NT2/D1 (cell line): ENCODE data around the gene C19orf47.

ENCODE experiments used
- DNase-seq: peaks from one replicate; pipeline ENCODE4 v3.0.0-alpha.2; 2011; ENCODE audit warnings: low read depth, low spot score
- H3K27me3 ChIP-seq: 2 replicates; pipeline ENCODE4 v1.6.0; 2011; ENCODE audit warnings: mild to moderate bottlenecking; ENCODE audit not compliant: insufficient read length, insufficient read depth
- H3K36me3 ChIP-seq: 2 replicates; pipeline ENCODE4 v1.6.1; 2011; ENCODE audit warnings: mild to moderate bottlenecking, low read length, mixed read lengths; ENCODE audit not compliant: insufficient read depth, insufficient read length
- H3K4me1 ChIP-seq: 2 replicates; pipeline ENCODE4 v1.5.1; 2011; ENCODE audit not compliant: insufficient read depth, insufficient read length
- H3K4me3 ChIP-seq: 2 replicates; pipeline ENCODE4 v1.5.1; 2011; ENCODE audit warnings: low read depth; ENCODE audit not compliant: insufficient read length
- H3K9ac ChIP-seq: 2 replicates; pipeline ENCODE4 v1.6.0; 2011; ENCODE audit warnings: low read depth; ENCODE audit not compliant: insufficient read length
- H3K9me3 ChIP-seq: 2 replicates; pipeline ENCODE4 v1.5.1; 2011; ENCODE audit warnings: mild to moderate bottlenecking, low read length; ENCODE audit not compliant: insufficient read depth
- SUZ12 ChIP-seq: IDR thresholded peaks from 2 replicates; pipeline ENCODE4 v1.6.1; 2011; ENCODE audit not compliant: insufficient read length, insufficient read depth; ENCODE audit errors: extremely low read depth
- YY1 ChIP-seq: IDR thresholded peaks from 2 replicates; pipeline ENCODE4 v1.6.1; 2011; ENCODE audit not compliant: insufficient read length, insufficient read depth
- ZNF274 ChIP-seq: IDR thresholded peaks from 2 replicates; pipeline ENCODE4 v1.6.1; 2011; ENCODE audit warnings: mild to moderate bottlenecking, low read depth, low read length

Gene C19orf47

GRCh38 chr19:40270362-40271089 is 77.7 kb downstream of the C19orf47 start:
- no peaks in the 10 kb centered on the region for H3K9me3 ChIP-seq
- no peak for TF ChIP-seq ZNF274
- no peak for TF ChIP-seq SUZ12
- TF ChIP-seq YY1 = no peak
- DNase-seq = no peak
- peaks cover 19% of the 10 kb centered on the region for H3K4me1 ChIP-seq
- no peak overlapping the region for H3K9ac ChIP-seq
- H3K4me3 ChIP-seq = no peak overlapping the region
- H3K27me3 ChIP-seq = no peaks in the 10 kb centered on the region
- H3K36me3 ChIP-seq = peaks cover 24% of the 10 kb centered on the region
